ENCODE results near the gene LRRC8D. TPM values are rescaled to one million over a fixed set of nuclear protein-coding genes. Genes with fewer than 3 reads are reported as not detected.

LRRC8D gene
- total and polyA plus RNA-seq, 9 of the 15 experiments (the other 6 are each of a cell fraction or from before 2014, with no cell fraction given) = 3.4 to 53.9 (median 15.9) TPM

DNA sequence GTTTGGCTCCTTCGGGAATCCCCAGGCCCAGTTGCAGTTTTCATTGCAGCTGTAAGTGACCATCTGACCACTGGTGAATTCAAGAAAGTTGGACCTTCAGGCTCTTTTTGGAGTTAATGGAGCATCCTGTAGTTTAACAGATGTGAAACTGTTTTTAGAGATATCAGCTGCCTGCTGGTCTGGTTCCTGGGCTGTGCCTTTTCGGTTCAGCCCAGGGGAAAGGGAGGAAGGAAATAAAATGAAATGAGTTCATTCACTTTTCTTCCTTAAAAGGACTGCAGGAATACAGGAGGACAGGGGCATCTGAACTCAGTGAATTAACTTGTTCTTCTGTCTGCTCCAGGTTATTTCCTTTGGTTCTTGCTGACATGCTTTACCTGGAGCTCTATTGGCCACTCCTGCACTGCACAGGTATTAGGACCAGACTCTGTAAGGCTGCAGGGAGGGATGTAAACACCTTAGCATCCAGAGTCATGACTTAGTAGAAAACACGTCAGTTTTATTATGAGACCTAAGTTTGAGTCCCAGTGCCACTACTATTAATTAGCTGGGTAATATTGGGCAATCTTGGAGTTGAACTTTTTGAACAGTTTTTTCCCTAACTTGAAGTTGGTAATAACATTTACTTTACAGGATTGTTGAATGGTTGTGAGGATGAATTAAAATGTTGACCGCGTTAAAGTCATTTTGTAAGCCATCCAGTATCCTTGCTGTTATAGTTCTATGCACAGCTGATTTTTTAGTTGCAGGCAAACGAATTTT, 83.6 kb downstream of the LRRC8D start (continued):
- TF ChIP-seq, protein P1, sequence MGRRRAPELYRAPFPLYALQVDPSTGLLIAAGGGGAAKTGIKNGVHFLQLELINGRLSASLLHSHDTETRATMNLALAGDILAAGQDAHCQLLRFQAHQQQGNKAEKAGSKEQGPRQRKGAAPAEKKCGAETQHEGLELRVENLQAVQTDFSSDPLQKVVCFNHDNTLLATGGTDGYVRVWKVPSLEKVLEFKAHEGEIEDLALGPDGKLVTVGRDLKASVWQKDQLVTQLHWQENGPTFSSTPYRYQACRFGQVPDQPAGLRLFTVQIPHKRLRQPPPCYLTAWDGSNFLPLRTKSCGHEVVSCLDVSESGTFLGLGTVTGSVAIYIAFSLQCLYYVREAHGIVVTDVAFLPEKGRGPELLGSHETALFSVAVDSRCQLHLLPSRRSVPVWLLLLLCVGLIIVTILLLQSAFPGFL (CRISPR knock-in tag; IDR thresholded peaks at IDR 0.05) = no peak
- TF ChIP-seq E2F3 (CRISPR knock-in tag; IDR thresholded peaks at IDR 0.05) = no peak
- TF ChIP-seq, protein P2, sequence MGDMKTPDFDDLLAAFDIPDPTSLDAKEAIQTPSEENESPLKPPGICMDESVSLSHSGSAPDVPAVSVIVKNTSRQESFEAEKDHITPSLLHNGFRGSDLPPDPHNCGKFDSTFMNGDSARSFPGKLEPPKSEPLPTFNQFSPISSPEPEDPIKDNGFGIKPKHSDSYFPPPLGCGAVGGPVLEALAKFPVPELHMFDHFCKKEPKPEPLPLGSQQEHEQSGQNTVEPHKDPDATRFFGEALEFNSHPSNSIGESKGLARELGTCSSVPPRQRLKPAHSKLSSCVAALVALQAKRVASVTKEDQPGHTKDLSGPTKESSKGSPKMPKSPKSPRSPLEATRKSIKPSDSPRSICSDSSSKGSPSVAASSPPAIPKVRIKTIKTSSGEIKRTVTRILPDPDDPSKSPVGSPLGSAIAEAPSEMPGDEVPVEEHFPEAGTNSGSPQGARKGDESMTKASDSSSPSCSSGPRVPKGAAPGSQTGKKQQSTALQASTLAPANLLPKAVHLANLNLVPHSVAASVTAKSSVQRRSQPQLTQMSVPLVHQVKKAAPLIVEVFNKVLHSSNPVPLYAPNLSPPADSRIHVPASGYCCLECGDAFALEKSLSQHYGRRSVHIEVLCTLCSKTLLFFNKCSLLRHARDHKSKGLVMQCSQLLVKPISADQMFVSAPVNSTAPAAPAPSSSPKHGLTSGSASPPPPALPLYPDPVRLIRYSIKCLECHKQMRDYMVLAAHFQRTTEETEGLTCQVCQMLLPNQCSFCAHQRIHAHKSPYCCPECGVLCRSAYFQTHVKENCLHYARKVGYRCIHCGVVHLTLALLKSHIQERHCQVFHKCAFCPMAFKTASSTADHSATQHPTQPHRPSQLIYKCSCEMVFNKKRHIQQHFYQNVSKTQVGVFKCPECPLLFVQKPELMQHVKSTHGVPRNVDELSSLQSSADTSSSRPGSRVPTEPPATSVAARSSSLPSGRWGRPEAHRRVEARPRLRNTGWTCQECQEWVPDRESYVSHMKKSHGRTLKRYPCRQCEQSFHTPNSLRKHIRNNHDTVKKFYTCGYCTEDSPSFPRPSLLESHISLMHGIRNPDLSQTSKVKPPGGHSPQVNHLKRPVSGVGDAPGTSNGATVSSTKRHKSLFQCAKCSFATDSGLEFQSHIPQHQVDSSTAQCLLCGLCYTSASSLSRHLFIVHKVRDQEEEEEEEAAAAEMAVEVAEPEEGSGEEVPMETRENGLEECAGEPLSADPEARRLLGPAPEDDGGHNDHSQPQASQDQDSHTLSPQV (IDR thresholded peaks at IDR 0.05) = peak; percentile 69; the same call in 1 of the 2 replicates
- TF ChIP-seq CCNT2 (IDR thresholded peaks at IDR 0.05; ENCODE audit: borderline replicate concordance, extremely low read depth, insufficient read length, low read depth, low read length) = no peak
- TF ChIP-seq ZNF778 (CRISPR knock-in tag; IDR thresholded peaks at IDR 0.05) = no peak
- no peak for TF ChIP-seq KLF13 (tag; IDR thresholded peaks at IDR 0.05; ENCODE audit: borderline replicate concordance, low read depth)
- no peak for TF ChIP-seq TAF15 (IDR thresholded peaks at IDR 0.05; ENCODE audit: low read depth, low read length)
- TF ChIP-seq CEBPB (tag; IDR thresholded peaks at IDR 0.05) = peak; percentile 73
- no peak for TF ChIP-seq PCBP1 (IDR thresholded peaks at IDR 0.05; ENCODE audit: low read depth, low read length, poor library complexity, severe bottlenecking)
- TF ChIP-seq, protein P3, sequence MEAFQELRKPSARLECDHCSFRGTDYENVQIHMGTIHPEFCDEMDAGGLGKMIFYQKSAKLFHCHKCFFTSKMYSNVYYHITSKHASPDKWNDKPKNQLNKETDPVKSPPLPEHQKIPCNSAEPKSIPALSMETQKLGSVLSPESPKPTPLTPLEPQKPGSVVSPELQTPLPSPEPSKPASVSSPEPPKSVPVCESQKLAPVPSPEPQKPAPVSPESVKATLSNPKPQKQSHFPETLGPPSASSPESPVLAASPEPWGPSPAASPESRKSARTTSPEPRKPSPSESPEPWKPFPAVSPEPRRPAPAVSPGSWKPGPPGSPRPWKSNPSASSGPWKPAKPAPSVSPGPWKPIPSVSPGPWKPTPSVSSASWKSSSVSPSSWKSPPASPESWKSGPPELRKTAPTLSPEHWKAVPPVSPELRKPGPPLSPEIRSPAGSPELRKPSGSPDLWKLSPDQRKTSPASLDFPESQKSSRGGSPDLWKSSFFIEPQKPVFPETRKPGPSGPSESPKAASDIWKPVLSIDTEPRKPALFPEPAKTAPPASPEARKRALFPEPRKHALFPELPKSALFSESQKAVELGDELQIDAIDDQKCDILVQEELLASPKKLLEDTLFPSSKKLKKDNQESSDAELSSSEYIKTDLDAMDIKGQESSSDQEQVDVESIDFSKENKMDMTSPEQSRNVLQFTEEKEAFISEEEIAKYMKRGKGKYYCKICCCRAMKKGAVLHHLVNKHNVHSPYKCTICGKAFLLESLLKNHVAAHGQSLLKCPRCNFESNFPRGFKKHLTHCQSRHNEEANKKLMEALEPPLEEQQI (IDR thresholded peaks at IDR 0.05) = no peak
- no peak for TF ChIP-seq ZNF239 (CRISPR knock-in tag; IDR thresholded peaks at IDR 0.05)
